ENCODE measurements around the gene FOXD4L1.
"Not testable (repeated sequence)": the region's sequence is repeated elsewhere in the genome, so short reads cannot be mapped to it uniquely, and the experiment has no call there.

FOXD4L1 gene

GRCh38 chr2:113527350-113528045, 29.0 kb downstream of the FOXD4L1 start:
- DNase-seq: not testable (repeated sequence)

GRCh38 chr2:113528126-113528525, 29.7 kb downstream of the FOXD4L1 start:
- DNase-seq: not testable (repeated sequence)

GRCh38 chr2:113528904-113529303, 30.4 kb downstream of the FOXD4L1 start:
- DNase-seq: not testable (repeated sequence)

GRCh38 chr2:113532991-113533390, 34.5 kb downstream of the FOXD4L1 start:
- not testable (repeated sequence) for DNase-seq

- not testable (repeated sequence) for DNase-seq
Measured at GRCh38 chr2:113536573-113536972, 38.1 kb downstream of the FOXD4L1 start.

GRCh38 chr2:113540834-113541203, 42.4 kb downstream of the FOXD4L1 start:
- DNase-seq: not testable (repeated sequence)

- DNase-seq: not testable (repeated sequence)
Measured at GRCh38 chr2:113541204-113541975, 42.9 kb downstream of the FOXD4L1 start.

GRCh38 chr2:113541976-113542485, 43.6 kb downstream of the FOXD4L1 start:
- DNase-seq: not testable (repeated sequence)

GRCh38 chr2:113542529-113542928, 44.1 kb downstream of the FOXD4L1 start:
- DNase-seq: not testable (repeated sequence)

Measured in NCI-H1092 (cell line).